ENCODE measurements around the gene KCNQ4. TPM values are rescaled to one million over a fixed set of nuclear protein-coding genes. Genes with fewer than 3 reads are reported as not detected.

The KCNQ4 gene
- total and polyA plus RNA-seq, 12 donors, result 1.0 to 3.4 (median 2.1) TPM

DNA sequence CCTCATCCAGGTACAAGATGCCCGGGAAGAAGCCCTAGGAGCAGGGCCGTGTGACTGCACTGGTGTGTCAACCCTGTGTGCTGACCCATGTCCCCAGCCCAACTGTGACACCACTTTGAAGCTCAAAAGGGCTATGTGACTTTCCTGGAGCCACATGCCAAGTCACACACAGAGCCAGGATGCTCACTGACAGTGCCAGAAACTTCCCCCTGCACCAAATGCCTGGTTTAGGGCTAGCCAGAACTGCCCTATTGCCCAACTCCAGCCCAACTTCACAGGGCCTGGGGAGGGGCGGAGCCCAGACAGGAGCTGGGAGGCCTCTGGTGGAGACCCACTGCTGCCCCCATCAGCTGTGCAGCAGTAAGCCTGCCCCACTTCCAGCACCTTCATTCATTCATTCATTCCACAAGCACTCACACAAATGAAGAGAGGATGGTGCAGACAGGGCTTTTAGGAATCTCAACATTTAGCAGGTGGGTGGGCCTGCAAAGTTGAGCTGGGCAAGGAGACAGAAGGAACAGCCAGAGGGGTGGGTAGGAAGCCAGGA, 36.7 kb downstream of the KCNQ4 start:
- intact Hi-C loops (cut with DNase I), result no loop called here
- Histone ChIP-seq H3K27ac (no peak overlapping the region), H3K36me3 (no peaks in the 10 kb centered on the region), H3K4me3 (no peak overlapping the region), H3K27me3 (peaks cover 0 to 23% (median 8%) of the 10 kb centered on the region in 7 donors), H3K9me3 (no peaks in the 10 kb centered on the region), H3K4me1 (peaks cover 5 to 19% (median 14%) of the 10 kb centered on the region in 9 donors)
- no peak for DNase-seq
- 87 to 92% methylated on average over 3 of the region's 3 CpGs for WGBS, 2 donors
- no peak for ATAC-seq
- TF ChIP-seq, protein P1, sequence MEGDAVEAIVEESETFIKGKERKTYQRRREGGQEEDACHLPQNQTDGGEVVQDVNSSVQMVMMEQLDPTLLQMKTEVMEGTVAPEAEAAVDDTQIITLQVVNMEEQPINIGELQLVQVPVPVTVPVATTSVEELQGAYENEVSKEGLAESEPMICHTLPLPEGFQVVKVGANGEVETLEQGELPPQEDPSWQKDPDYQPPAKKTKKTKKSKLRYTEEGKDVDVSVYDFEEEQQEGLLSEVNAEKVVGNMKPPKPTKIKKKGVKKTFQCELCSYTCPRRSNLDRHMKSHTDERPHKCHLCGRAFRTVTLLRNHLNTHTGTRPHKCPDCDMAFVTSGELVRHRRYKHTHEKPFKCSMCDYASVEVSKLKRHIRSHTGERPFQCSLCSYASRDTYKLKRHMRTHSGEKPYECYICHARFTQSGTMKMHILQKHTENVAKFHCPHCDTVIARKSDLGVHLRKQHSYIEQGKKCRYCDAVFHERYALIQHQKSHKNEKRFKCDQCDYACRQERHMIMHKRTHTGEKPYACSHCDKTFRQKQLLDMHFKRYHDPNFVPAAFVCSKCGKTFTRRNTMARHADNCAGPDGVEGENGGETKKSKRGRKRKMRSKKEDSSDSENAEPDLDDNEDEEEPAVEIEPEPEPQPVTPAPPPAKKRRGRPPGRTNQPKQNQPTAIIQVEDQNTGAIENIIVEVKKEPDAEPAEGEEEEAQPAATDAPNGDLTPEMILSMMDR (IDR thresholded peaks at IDR 0.05), result no peak

DNA sequence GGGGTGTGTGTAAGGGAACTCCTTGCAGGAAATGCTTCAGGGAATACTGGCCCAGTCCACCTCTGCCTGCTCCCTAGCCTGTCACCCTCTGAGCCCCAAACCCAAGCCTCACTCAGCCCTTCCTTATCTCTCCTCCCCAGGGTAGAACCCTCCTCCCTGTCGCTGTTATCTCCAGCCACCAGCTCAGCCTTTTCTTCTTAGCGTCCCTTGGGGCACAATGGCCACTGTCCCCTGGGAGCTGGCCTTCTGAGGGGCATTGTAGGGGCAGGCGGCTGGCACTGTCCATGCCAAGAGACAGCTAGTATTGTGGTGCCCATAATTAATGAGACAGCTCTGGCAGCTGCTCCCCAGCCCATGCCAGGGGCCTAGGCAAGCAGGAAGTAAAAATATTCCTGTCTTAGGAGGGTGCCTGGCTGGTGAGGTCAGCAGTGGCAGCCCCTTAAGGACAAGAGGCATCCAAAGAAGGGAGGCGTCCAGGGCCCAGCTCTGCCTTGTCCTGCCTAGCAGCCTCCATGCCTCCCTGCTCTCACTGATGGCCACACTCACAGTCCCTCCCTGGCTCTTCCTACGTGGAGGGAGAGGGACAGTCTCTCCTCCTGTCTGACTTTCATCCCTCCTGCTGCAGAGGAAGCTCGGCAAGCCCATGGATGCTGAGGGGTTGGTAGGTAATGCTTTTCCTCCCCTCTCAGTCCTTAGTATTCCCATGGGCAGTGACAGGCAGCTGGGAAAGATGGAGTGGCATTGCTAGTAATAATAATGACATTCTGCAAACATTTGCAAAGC, 37.5 kb downstream of the KCNQ4 start:
- WGBS, 2 donors, result 72 to 83% methylated on average over 6 of the region's 6 CpGs
- Histone ChIP-seq H3K9me3 (no peaks in the 10 kb centered on the region), H3K27me3 (peaks cover 0 to 23% (median 8%) of the 10 kb centered on the region in 7 donors), H3K27ac (no peak overlapping the region), H3K4me1 (peaks cover 5 to 27% (median 16%) of the 10 kb centered on the region in 9 donors), H3K4me3 (no peak overlapping the region), H3K36me3 (no peaks in the 10 kb centered on the region)
- intact Hi-C loops (cut with DNase I), result no loop called here
- no peak for ATAC-seq
- no peak for DNase-seq
- TF ChIP-seq, protein P1 (IDR thresholded peaks at IDR 0.05), result no peak

DNA sequence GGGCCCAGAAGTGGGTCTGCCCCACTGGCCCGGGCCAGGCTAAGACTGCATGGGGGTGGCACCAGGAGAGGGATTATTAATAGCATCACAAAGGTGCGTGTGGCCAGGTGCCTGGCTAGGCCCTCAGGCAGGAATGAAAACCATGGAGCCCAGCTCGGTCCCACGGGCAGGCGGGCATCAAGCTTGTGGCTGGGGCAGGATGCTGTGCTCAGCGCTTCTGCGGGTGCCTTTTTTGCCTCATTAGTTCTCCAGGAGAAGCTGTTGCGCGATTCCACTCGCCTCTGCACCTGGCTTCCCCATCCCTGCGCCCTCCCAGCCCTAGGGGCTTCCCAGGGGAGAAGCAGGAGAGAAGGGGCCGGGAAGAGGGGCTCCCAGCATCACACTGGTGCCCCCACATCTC, 39.3 kb downstream of the KCNQ4 start:
- Histone ChIP-seq H3K9me3 (no peaks in the 10 kb centered on the region), H3K4me3 (no peak overlapping the region), H3K4me1 (peaks cover 5 to 27% (median 16%) of the 10 kb centered on the region in 9 donors), H3K27me3 (peaks cover 0 to 20% (median 7%) of the 10 kb centered on the region in 7 donors), H3K36me3 (no peaks in the 10 kb centered on the region), H3K27ac (no peak overlapping the region)
- WGBS, 2 donors, result 96 to 97% methylated on average over 12 of the region's 12 CpGs
- TF ChIP-seq, protein P1 (IDR thresholded peaks at IDR 0.05), result no peak
- no peak for DNase-seq
- intact Hi-C loops (cut with DNase I), result no loop called here
- no peak for ATAC-seq

DNA sequence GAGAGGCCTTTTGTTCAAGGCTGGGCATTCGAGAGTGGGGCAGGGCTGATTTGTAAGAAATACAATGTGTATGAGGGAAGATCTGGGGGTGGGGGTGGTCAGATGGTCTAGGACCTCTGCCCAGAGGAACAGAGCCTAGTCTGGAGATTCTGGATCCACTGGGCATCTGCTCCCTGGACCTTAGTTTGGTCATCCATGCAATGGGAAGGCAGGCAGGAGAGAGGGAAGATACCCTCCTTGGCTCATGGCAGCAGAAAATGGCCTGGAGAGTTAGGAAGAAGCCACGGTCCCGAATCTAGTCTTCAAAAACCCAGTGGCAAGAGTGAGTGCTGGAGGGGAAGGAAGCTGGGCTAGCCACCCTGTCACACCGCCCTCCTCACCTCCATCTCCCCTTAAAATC, 39.8 kb downstream of the KCNQ4 start:
- DNase-seq (no peak), ATAC-seq (no peak)
- H3K36me3 ChIP-seq, result no peaks in the 10 kb centered on the region

More for the DNA sequence above, 39.8 kb downstream of the KCNQ4 start:
- Histone ChIP-seq H3K4me3 (no peak overlapping the region), H3K4me1 (peaks cover 2 to 22% (median 12%) of the 10 kb centered on the region in 9 donors), H3K27ac (no peak overlapping the region), H3K27me3 (peaks cover 0 to 17% (median 2%) of the 10 kb centered on the region in 7 donors), H3K9me3 (no peaks in the 10 kb centered on the region)
- 87 to 97% methylated on average over 4 of the region's 4 CpGs for WGBS, 2 donors
- intact Hi-C loops (cut with DNase I), result no loop called here
- TF ChIP-seq, protein P1 (IDR thresholded peaks at IDR 0.05), result no peak
